Neural progenitor cell (in vitro differentiated cells): Measurements from ENCODE around the gene HMX1. TPM values are rescaled to one million over a fixed set of nuclear protein-coding genes. Genes with fewer than 3 reads are reported as not detected.

Experiments used
- DNase-seq: peaks from one replicate; pipeline ENCODE4 v3.0.0-alpha.2; 2016; ENCODE audit warnings: low spot score
- H2AFZ ChIP-seq: fragments of 200-600 bp; sonication (generic); replicated peaks from 2 replicates; pipeline ENCODE4 v1.6.1; 2016; ENCODE audit warnings: antibody characterized with exemption
- H3F3A ChIP-seq: fragments of 200-600 bp; sonication (generic); 2 replicates; pipeline ENCODE4 v1.6.1; 2016; ENCODE audit warnings: antibody characterized with exemption, low read depth
- H3K27ac ChIP-seq: fragments of 200-600 bp; sonication (generic); 2 replicates; pipeline ENCODE4 v1.5.1; 2016; ENCODE audit warnings: mild to moderate bottlenecking
- H3K27me3 ChIP-seq: fragments of 200-600 bp; sonication (generic); 2 replicates; pipeline ENCODE4 v1.6.1; 2016; ENCODE audit warnings: mild to moderate bottlenecking, moderate library complexity
- H3K36me3 ChIP-seq: fragments of 200-600 bp; sonication (generic); 2 replicates; pipeline ENCODE4 v1.5.1; 2016
- H3K4me1 ChIP-seq: fragments of 200-600 bp; sonication (generic); 2 replicates; pipeline ENCODE4 v1.6.1; 2016; ENCODE audit warnings: mixed run types
- H3K4me2 ChIP-seq: fragments of 200-600 bp; sonication (generic); 2 replicates; pipeline ENCODE4 v1.6.1; 2016
- H3K4me3 ChIP-seq: fragments of 200-600 bp; sonication (generic); 2 replicates; pipeline ENCODE4 v1.5.1; 2016
- H3K79me2 ChIP-seq: fragments of 200-600 bp; sonication (generic); 2 replicates; pipeline ENCODE4 v1.6.1; 2016; ENCODE audit warnings: low read depth
- H3K9ac ChIP-seq: fragments of 200-600 bp; sonication (generic); 2 replicates; pipeline ENCODE4 v1.6.1; 2016
- H3K9me3 ChIP-seq: fragments of 200-600 bp; sonication (generic); 2 replicates; pipeline ENCODE4 v1.5.1; 2016; ENCODE audit warnings: low read depth
- H4K20me1 ChIP-seq: fragments of 200-600 bp; sonication (generic); 2 replicates; pipeline ENCODE4 v1.6.1; 2016; ENCODE audit warnings: low read depth
- H3K27ac Mint-ChIP-seq: 3 replicates; pipeline ENCODE4 v1.8.0; 2021; ENCODE audit warnings: mixed read lengths
- H3K27me3 Mint-ChIP-seq: 2 replicates; pipeline ENCODE4 v1.8.0; 2022; ENCODE audit warnings: low read depth, mild to moderate bottlenecking, inconsistent platforms, moderate library complexity, mixed read lengths; ENCODE audit not compliant: insufficient read depth
- H3K36me3 Mint-ChIP-seq: 3 replicates; pipeline ENCODE4 v1.8.0; 2021; ENCODE audit warnings: mixed read lengths
- H3K4me1 Mint-ChIP-seq: 3 replicates; pipeline ENCODE4 v1.8.0; 2021; ENCODE audit warnings: mixed read lengths
- H3K4me3 Mint-ChIP-seq: 3 replicates; pipeline ENCODE4 v1.8.0; 2021; ENCODE audit warnings: mild to moderate bottlenecking, moderate library complexity, mixed read lengths
- H3K9me3 Mint-ChIP-seq: 3 replicates; pipeline ENCODE4 v1.8.0; 2020; ENCODE audit warnings: mixed read lengths
- EZH2 ChIP-seq: fragments of 200-600 bp; sonication (generic); IDR thresholded peaks from 2 replicates; pipeline ENCODE4 v1.6.1; 2017; ENCODE audit warnings: antibody characterized with exemption, mild to moderate bottlenecking, moderate library complexity
- EZH2phosphoT487 ChIP-seq: fragments of 200-600 bp; sonication (generic); IDR thresholded peaks from 2 replicates; pipeline ENCODE4 v1.6.1; 2017; ENCODE audit warnings: antibody characterized with exemption
- total RNA-seq: library from RNA; depleted of rRNA; stranded (reverse); fragments of >200 nt; gene quantifications from 2 replicates; pipeline ENCODE4 v1.2.3, GENCODE V29; 2015; ENCODE audit warnings: low replicate concordance
- TF ChIP-seq, protein P1 (sequence below): fragments of 200-600 bp; sonication (generic); IDR thresholded peaks from 2 replicates; pipeline ENCODE4 v1.5.1; 2017; ENCODE audit warnings: antibody characterized with exemption, mild to moderate bottlenecking

Gene HMX1
- total RNA-seq, 1 donor from 2014 or later = not detected

DNA sequence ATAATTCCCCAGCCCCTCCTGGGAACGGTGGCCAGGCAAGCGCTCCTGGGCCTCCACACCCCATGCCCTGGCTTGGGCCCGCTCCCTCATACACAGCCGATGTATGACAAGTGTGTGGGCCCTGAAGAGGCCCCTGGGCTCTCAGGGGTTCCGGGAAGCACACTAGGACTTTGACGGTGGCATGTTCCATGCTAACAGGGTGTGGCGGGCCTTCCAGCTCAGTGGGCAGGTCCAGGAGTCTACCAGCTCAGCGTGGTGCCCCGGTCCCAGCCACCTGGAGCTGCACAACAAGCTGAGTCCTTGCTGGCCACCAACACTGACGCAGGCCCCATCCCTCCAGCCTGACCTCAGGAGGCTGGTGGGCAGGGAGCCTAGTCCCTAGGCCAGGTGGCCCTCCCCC is 24.4 kb upstream of the HMX1 start:
- DNase-seq = no peak
- Mint-ChIP-seq H3K4me3 (no peak overlapping the region), H3K4me1 (peaks cover 9% of the 10 kb centered on the region), H3K36me3 (no peaks in the 10 kb centered on the region), H3K9me3 (peaks cover 5% of the 10 kb centered on the region), H3K27me3 (peaks cover 46% of the 10 kb centered on the region), H3K27ac (no peak overlapping the region)
- no peak for TF ChIP-seq EZH2phosphoT487
- TF ChIP-seq EZH2 = no peak
- TF ChIP-seq, protein P1, sequence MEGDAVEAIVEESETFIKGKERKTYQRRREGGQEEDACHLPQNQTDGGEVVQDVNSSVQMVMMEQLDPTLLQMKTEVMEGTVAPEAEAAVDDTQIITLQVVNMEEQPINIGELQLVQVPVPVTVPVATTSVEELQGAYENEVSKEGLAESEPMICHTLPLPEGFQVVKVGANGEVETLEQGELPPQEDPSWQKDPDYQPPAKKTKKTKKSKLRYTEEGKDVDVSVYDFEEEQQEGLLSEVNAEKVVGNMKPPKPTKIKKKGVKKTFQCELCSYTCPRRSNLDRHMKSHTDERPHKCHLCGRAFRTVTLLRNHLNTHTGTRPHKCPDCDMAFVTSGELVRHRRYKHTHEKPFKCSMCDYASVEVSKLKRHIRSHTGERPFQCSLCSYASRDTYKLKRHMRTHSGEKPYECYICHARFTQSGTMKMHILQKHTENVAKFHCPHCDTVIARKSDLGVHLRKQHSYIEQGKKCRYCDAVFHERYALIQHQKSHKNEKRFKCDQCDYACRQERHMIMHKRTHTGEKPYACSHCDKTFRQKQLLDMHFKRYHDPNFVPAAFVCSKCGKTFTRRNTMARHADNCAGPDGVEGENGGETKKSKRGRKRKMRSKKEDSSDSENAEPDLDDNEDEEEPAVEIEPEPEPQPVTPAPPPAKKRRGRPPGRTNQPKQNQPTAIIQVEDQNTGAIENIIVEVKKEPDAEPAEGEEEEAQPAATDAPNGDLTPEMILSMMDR = no peak
- H3K4me3 ChIP-seq = no peak overlapping the region
- H3K9ac ChIP-seq = no peak overlapping the region
- H3K4me2 ChIP-seq = no peak overlapping the region
- peaks cover 93% of the 10 kb centered on the region for H3K27me3 ChIP-seq
- H2AFZ ChIP-seq = no peak overlapping the region
- peaks cover 53% of the 10 kb centered on the region for H4K20me1 ChIP-seq
- H3K27ac ChIP-seq = no peak overlapping the region
- no peaks in the 10 kb centered on the region for H3K79me2 ChIP-seq
- peaks cover 11% of the 10 kb centered on the region for H3K4me1 ChIP-seq
- no peaks in the 10 kb centered on the region for H3K9me3 ChIP-seq
- H3F3A ChIP-seq = no peaks in the 10 kb centered on the region
- H3K36me3 ChIP-seq = no peaks in the 10 kb centered on the region

DNA sequence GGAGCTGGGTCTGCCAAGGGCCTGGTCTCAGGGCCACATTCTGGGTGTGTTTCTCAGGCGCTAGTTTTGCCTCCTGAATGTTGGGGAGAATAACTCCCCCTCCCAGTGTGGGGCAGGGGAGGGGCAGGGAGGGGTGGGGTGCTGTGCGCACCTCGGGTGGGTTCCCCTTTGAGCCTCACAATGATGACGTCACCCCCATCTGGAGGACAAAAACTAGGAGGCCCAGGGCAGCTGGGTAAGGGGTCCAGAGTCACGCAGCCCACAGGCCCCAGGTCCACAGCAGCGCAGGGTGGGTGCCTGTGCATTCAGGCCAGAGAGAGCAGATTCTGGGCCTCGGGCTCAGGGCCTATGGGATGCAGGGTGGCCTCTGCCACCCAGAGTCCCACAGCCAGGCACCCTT is 23.7 kb upstream of the HMX1 start:
- Histone ChIP-seq H3K4me2 (no peak overlapping the region), H3K9me3 (no peaks in the 10 kb centered on the region), H3K4me3 (no peak overlapping the region), H4K20me1 (peaks cover 58% of the 10 kb centered on the region), H3K9ac (no peak overlapping the region), H3F3A (no peaks in the 10 kb centered on the region), H3K27ac (no peak overlapping the region), H2AFZ (no peak overlapping the region), H3K36me3 (no peaks in the 10 kb centered on the region), H3K4me1 (peaks cover 11% of the 10 kb centered on the region), H3K79me2 (no peaks in the 10 kb centered on the region), H3K27me3 (peaks cover 100% of the 10 kb centered on the region)
- H3K9me3 Mint-ChIP-seq = peaks cover 4% of the 10 kb centered on the region
- no peak overlapping the region for H3K4me3 Mint-ChIP-seq
- no peak overlapping the region for H3K27ac Mint-ChIP-seq
- DNase-seq = no peak
- no peak for TF ChIP-seq EZH2
- TF ChIP-seq, protein P1 = no peak
- TF ChIP-seq EZH2phosphoT487 = no peak
- peaks cover 49% of the 10 kb centered on the region for H3K27me3 Mint-ChIP-seq
- peaks cover 9% of the 10 kb centered on the region for H3K4me1 Mint-ChIP-seq
- H3K36me3 Mint-ChIP-seq = no peaks in the 10 kb centered on the region

DNA sequence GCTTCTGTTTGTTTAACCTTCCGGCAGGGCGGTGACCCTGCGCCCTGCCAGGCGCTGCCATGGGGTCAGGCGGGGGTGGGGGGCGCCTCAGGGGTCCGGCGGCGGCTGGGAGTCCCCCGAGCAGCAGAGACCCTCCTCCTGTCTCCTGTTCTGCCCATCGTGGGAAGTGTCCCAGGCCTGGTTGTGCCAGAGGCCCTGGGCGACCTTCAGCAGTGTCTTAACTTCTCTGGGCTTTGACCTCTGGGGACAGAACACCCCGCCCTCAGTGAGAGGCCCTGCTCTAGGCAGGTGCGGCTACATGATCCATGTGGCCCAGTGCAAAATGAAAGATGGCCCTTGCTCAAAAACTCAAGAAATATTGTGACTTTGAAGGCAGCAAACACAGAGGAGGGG is 22.8 kb upstream of the HMX1 start:
- H2AFZ ChIP-seq = no peak overlapping the region
- no peak overlapping the region for H3K27ac Mint-ChIP-seq
- H3K9me3 ChIP-seq = no peaks in the 10 kb centered on the region
- H3K9ac ChIP-seq = no peak overlapping the region
- H3F3A ChIP-seq = no peaks in the 10 kb centered on the region
- no peaks in the 10 kb centered on the region for H3K79me2 ChIP-seq
- H3K4me1 Mint-ChIP-seq = peaks cover 9% of the 10 kb centered on the region
- H3K36me3 Mint-ChIP-seq = no peaks in the 10 kb centered on the region
- no peak for DNase-seq
- H3K4me3 ChIP-seq = peak overlapping the region; percentile 39
- peaks cover 100% of the 10 kb centered on the region for H3K27me3 ChIP-seq
- H3K4me2 ChIP-seq = peak overlapping the region; percentile 76
- TF ChIP-seq, protein P1 = no peak
- no peak for TF ChIP-seq EZH2phosphoT487
- no peak for TF ChIP-seq EZH2
- peaks cover 58% of the 10 kb centered on the region for H4K20me1 ChIP-seq
- H3K4me1 ChIP-seq = peaks cover 11% of the 10 kb centered on the region
- H3K4me3 Mint-ChIP-seq = peak overlapping the region; percentile 66
- peaks cover 57% of the 10 kb centered on the region for H3K27me3 Mint-ChIP-seq
- no peaks in the 10 kb centered on the region for H3K36me3 ChIP-seq
- H3K9me3 Mint-ChIP-seq = no peaks in the 10 kb centered on the region
- H3K27ac ChIP-seq = no peak overlapping the region
